ENCODE measurements around the gene FMNL3.
"Not testable (repeated sequence)": the region's sequence is repeated elsewhere in the genome, so short reads cannot be mapped to it uniquely, and the experiment has no call there.

FMNL3 gene

DNA sequence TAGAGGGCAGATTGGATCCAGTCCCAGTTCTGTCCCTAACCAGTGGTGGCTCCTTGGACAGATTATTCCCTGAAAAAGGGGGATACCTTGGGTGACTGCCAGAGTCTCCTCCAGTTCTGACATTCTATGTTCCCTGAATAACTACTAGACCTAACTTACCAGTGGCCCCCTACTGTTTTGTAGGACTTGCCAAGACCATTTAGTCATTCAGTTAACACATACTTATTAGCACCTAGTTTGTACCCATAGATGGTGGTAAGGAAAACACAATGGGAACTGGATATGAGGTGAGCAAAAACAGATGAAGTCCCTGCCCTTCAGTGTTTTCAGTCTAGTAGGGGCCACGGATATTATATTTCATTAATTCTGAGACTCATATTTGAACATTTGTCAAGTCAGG lies 80.4 kb downstream of the FMNL3 start:
- no peak for DNase-seq

DNA sequence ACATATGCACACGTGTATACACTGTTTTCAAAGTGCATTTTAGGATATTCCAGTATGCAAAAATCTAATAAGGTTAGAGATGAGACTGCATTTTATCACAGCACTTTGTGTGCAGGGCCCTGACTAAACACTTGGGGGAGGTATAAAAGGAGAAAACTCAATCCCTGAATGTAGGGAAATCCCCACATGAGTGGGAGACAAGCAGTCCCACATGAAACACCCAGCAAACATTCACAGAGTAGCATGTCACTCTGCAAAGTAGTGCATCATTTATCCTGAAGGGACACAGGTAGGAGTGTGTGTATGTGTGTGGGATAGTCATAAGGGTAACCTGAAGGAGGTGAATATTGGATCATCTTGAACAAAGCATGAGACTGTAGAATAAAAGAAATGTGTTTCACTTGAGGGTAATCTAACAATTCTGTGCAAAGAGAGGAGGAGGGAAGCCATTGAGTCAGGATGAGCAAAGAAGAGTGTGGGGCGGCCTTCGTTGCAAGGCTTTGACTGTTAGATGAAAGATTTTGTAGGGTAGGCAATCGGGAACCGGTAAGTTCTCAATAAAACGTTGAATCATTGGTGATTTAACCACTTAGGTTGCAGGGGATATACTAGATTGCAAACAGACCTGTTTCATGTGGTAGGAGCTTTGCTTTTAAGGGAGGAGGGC lies 80.9 kb downstream of the FMNL3 start:
- DNase-seq, result no peak

DNA sequence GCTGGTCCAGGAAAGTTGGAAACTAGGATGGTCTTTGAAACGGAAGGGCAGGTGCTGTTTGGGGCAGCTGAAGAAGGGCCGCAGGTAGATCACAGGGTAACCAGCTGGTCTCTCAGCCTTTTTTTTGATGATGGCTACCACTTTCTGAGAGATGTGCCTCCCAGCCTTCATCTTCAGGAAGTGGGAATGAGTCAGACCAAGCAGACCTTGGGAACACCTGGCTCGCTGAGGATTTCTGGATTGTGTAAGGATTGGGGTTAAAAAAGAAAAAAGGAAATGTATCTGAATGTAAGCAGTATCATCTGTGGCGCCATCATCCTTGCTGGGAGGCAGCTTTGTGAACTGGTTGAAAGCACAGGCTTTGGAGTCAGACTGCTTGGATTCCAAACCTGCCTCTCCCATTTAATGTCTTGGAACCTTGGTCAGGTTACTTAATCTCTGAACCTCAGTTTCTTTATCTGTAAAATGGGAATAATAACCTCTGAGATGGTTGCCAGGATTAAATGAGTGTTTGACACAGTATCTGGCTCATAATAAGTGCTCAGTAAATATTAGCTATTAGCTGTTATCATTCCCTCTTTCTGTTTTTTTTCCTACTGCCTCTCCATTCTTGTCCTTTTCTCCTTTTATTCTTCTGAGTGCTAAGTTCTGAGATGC lies 82.2 kb downstream of the FMNL3 start:
- no peak for DNase-seq

DNA sequence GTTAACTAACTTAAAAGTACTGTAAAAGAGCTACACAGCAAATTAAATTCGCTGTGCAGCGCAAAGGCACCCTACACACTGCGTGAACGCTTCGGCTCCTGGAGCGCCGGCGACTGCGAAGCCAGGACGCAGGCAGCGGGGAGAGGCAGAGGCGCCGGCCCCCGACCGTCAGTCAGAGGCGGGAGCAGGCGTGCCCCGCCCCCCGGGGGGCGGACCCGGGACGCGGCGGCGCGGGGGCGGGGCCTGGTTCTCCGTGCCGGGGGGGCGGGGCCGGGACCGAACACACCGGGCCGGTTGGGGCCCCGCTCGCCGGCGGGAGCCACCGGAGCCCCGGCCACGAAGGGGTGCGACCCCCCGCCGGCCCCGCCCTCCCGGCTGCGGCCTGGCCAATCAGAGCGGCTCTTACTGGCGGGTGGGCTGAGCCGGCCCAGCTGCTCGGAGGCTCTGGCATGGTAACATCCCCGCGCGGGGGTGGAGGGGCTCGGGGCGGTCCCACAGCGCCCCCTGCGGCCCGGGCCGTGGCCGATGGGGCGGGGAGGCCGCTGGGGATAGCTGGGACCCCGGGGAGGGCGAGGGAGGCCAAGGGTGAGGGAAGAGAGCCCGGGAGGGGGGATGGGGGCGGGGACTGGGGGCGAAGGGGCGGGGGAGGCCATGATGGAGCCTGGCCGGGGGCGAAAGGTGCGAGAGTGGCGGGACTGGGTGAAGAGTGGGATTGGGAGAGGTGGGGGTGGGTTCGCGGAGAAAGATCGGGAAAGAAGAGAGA lies 83.9 kb downstream of the FMNL3 start, which contains the start of gene PRPF40B:
TSS of gene PRPF40B (plus strand) at position 420 of the 763 bp plus-strand sequence. CDS start at position 450, 30 bp downstream.
- DNase-seq, result peak; percentile 89

- no peak for DNase-seq
These were observed 84.6 kb downstream of the FMNL3 start for GRCh38 chr12:49622501-49623141.

GRCh38 chr12:49621651-49622500 lies 85.3 kb downstream of the FMNL3 start:
- peak; percentile 47 for DNase-seq

- DNase-seq, result no peak
These were observed 87.9 kb downstream of the FMNL3 start for GRCh38 chr12:49619286-49619685.

GRCh38 chr12:49618576-49618975 lies 88.6 kb downstream of the FMNL3 start:
- no peak for DNase-seq

- no peak for DNase-seq
These were observed 90.5 kb downstream of the FMNL3 start for GRCh38 chr12:49616533-49617219.

DNA sequence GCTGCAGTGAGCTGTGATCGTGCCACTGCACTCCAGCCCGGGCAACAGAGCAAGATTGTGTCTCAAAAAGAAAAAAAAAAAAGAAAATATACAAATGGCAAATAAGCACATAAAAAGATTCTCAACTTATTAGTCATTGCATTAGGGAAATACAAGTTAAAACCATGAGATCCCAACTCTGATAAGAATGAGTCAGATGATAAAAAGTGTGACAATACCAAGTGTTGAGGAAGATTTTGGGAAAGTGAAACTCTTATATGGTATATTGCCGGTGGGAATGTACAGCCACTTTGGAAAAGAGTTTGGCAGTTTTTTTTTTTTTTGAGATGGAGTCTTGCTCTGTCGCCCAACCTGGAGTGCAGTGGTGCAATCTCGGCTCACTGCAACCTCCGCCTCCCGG lies 91.5 kb downstream of the FMNL3 start:
- DNase-seq, result no peak

DNA sequence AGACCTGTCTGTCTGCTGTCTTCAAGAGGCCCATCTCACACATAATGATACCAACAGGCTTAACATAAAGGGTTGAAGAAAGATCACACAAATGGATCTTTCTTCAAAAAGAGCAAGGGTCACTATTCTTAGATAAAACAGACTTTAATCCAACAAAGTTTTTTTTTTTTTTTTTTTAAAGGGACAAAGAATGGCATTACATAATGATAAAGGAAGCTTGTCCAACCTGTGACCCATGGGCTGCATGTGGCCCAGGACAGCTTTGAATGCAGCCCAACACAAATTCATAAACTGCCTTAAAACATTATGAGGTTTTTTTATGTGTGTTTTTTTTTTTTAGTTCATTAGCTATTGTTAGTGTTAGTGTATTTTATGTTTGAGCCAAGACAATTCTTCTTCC lies 95.0 kb downstream of the FMNL3 start:
- DNase-seq, result no peak

- DNase-seq, result not testable (repeated sequence)
These were observed 96.4 kb downstream of the FMNL3 start for GRCh38 chr12:49610785-49611184.

DNA sequence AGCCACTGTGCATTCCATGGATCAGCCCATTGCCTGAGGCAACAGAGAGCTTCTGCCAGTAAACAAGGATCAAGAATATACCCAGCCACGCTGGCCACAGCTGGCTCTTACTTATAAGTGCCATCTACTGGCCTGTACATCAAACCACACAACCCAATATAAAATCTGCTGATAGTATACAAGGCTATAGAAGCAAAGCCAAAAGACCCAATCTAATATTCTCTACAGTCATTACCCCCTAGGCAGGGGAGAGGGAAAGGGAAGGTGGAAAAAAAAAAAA lies 97.4 kb downstream of the FMNL3 start:
- DNase-seq, result no peak

DNA sequence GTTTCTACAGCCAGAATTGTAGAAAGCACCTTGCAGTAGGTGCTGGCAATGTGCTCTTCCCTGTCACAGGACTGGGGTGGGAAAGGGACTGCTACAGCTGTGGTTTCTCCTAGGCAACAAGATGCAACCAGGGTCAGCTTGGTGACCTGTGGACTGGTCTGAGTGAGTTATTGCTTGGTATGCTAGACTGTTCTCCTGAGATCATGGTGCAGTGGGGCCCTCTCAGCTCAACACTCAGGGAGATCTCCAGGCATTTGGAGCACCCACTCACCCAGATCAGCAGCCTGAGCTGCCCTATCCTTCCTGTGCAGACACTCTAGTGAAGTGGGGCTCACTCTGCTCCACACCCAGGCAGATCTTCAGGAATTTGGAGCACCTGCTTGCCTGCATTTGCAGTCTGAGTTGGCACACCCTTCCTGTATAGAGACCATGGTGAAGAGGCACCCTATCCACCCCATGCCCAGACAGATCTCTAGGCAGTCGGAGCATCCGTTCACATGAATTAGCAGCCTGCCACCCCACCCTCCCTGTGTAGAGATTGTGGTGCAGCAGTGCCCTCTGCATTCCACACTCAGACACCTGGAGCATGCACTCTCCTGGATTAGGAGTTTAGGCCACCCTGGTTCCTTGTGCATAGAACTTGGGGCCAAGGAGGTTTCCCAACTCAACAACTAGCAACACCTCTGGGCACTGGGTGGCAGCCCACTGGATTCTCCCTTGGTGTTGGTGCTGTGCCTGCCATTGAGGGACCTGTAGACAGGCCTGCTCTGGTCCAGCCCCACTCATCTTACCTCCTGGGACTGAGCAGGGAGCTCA lies 97.9 kb downstream of the FMNL3 start:
- no peak for DNase-seq

DNA sequence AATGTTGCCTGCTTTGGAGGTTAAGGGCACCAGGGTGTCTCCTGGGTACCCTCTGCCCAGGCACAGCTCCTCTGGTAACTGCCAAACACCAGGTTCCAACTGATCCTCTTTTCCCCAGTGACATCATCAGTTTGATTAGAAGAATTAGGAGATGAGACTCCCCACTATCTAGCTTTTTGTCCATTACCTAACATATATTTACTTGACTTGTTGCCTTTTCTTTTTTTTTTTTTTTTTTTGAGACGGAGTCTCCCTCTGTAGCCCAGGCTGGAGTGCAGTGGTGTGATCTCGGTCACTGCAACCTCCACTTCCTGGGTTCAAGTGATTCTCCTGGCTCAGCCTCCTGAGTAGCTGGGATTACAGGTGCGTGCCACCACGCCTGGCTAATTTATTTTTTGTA lies 101.7 kb downstream of the FMNL3 start, which contains the start of gene FAM186B:
TSS of gene FAM186B (minus strand) at position 101 of the 400 bp plus-strand sequence. CDS start 162 bp downstream, outside the sequence.
- DNase-seq, result not testable (repeated sequence)

- no peak for DNase-seq
These were observed 102.3 kb downstream of the FMNL3 start for GRCh38 chr12:49604856-49605255.

DNA sequence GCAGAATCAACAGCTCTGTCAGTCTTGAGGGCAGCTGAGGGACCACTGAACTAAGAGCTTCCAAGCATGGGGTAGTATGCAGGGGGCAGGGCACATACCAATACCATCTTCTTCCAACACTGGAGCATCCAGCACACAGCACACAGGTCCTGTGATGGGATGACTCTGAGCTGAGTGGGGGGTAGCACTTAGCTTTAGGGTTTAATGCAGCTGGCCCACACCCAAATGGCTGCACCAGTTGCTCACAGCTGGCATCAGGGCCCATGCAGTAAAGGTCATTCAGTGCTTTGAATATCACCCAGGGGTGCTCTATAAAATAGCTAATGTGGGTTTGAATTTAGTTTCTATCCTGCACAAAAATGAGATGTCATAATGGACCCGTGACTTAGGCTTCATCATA lies 103.5 kb downstream of the FMNL3 start:
- DNase-seq, result no peak

- no peak for DNase-seq
These were observed 107.2 kb downstream of the FMNL3 start for GRCh38 chr12:49599961-49600360.

- no peak for DNase-seq
These were observed 108.7 kb downstream of the FMNL3 start for GRCh38 chr12:49598527-49598926.

DNA sequence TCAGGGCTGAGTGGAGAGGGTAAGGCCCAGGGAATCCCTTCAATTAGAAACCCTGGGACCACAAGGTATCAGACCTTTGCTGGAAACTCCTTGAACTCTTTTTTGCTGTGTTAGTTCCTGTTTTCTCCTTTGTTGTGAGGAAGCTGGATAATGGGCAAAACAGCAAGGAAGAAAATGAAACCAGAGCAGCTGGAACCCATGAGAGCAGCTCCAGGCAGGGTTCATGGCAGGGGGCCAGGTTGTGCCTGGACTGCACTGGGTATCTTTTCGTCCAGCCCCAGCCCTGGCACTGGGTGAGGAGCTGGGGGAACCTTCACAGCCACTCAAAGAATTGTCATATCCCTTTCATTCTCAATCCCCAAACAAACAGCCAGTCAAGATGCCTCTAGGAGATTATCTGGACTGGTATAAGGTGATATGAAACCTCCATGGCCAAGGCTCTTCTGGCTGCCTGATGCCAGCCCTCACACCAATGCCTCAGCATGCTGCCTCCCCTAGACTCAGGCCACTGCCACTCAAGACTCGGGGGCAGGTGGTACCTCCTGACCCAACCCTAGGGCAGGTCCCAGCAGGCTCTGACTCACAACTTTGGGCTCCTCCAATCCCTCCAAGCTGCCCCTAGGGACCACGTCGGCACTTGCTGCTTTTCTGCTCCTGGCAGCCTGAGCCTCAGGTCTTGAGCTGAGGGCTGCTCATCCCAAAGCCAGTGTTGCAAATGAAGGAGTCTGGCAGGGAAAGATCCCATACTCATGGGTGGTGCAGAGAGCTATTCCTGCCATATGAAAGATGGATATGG lies 118.3 kb downstream of the FMNL3 start:
- no peak for DNase-seq
